ENCODE data around the gene PXMP4.
"Not testable (repeated sequence)": the region's sequence is repeated elsewhere in the genome, so short reads cannot be mapped to it uniquely, and the experiment has no call there.

Gene PXMP4

GRCh38 chr20:33704197-33704924 is 15.7 kb downstream of the PXMP4 start:
- FAIRE-seq (no peak), DNase-seq (ENCODE audit: low spot score) (no peak)

GRCh38 chr20:33703498-33704137 is 16.5 kb downstream of the PXMP4 start:
- no peak for DNase-seq (ENCODE audit: low spot score)
- no peak for FAIRE-seq

GRCh38 chr20:33702861-33703260 is 17.2 kb downstream of the PXMP4 start:
- DNase-seq (ENCODE audit: low spot score) (no peak), FAIRE-seq (no peak)

- DNase-seq (ENCODE audit: low spot score) = no peak
- FAIRE-seq = no peak
Measured at GRCh38 chr20:33701629-33702450, 18.3 kb downstream of the PXMP4 start.

DNA sequence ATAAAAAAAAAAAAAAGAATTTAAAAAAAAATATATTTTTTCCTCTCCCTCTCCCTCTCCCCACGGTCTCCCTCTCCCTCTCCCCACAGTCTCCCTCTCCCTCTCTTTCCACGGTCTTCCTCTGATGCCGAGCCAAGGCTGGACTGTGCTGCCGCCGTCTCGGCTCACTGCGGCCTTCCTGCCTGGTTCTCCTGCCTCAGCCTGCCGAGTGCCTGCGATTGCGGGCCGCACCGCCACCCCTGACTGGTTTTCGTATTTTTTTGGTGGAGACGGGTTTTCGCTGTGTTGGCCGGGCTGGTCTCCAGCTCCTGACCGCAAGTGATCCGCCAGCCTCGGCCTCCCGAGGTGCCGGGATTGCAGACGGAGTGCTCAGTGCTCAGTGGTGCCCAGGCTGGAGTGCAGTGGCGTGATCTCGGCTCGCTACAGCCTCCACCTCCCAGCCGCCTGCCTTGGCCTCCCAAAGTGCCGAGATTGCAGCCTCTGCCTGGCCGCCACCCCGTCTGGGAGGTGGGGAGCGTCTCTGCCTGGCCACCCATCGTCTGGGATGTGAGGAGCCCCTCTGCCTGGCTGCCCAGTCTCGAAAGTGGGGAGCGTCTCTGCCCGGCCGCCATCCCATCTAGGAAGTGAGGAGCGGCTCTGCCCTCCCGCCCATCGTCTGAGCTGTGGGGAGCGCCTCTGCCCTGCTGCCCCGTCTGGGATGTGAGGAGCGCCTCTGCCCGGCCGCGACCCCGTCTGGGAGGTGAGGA is 19.2 kb downstream of the PXMP4 start:
- not testable (repeated sequence) for FAIRE-seq

GRCh38 chr20:33698966-33699365 is 21.1 kb downstream of the PXMP4 start:
- not testable (repeated sequence) for FAIRE-seq; DNase-seq (ENCODE audit: low spot score)

More for the DNA sequence above, 19.2 kb downstream of the PXMP4 start:
- DNase-seq (ENCODE audit: low spot score) = not testable (repeated sequence)

DNA sequence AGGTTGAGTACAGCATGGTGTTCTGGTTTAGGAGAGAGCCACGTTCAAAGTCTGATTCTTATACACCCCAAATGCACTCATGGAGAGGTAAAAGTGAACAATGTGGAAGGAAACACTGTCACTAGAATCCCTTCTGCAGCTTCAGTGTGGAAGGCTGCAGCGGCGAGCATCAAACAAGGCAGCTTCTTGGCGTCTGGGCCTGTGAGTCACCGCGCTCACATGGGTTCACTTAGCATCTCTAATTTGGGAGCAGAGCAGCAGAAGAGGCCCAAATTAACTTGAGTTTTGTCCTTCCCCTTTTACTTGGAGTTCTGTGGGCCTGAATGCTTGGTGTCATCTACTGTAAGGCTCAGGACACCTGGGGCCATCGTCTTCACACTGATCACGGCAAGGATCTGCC is 23.0 kb downstream of the PXMP4 start:
- FAIRE-seq (no peak), DNase-seq (ENCODE audit: low spot score) (no peak)

DNA sequence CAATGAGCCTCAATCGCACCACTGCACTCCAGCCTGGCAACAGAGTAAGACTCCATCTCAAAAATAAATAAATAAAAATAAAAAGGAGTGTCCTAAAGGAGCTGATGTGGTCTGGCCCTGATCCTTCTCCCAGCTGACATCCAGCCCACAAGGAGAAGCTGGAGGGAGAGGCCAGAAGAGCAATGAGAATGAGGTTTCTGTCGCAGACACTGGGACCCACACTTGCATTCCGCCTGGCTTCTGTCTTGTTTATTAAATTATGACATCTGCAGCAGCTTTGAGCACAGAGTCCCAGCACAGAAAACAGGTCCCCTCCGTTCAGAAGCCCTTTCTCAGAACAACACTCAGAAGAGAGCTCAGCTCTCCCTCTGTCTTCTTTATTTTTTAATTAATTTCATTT is 23.7 kb downstream of the PXMP4 start:
- DNase-seq (ENCODE audit: low spot score) (no peak), FAIRE-seq (no peak)

DNA sequence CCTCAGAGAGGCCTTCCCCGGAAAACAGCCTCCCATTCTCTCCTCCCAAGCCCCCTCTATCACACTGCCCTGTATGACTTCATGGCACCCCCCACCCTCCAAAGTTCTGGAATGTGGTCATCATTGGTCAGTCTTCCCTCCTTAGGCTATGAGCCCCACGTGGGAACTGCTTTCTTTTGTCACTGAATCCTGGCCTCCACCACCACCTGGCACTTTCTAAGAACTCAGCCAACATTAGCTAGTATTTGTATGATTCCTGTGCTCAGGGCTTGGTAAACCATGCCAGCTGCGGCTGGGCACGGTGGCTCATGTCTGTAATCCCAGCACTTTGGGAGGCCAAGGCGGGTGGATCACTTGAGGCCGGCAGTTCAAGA is 25.5 kb downstream of the PXMP4 start:
- no peak for FAIRE-seq
- no peak for DNase-seq (ENCODE audit: low spot score)

DNA sequence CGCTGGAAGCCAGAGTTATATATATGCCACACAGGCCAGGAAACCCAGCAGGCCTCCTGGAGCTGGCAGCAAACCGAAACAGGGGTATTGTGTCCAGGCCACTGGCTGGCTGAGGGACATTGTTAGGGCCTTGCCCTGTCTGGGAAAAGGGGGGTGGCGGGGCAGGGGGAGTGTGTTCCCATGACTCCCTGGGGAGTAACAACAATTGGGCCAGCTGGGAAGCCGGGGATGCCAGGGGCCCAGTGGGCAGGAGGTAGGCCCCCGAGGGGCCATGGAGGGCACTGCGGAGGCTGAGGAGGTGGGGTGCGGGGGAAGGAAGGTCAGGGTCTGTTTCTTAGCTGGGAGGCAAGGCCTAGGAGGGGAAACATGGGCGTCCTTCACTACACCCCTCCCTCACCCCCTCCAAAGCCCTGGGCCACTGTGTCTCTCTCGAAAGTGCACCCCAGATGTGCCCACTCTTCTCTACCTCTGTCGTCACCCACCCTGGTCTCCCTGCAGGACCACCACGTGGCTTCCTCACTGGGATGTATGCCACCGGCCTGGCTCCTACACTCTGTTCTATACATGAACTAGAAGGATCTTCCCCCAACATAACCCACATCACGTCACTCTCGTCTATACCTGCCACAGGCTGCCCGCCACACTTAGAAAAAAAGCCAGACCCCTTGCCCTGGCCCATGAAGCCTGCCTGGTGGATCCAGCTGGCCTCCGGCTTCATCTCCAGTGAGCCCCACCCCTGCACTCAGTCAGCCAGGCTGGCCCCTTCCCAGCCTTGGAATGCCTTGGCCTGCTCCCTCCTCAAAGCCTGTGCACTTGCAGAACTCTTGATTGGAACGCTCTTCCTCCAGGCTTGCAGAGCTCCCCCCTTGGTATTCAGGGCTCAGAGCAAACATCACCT is 26.1 kb downstream of the PXMP4 start:
- FAIRE-seq (no peak), DNase-seq (ENCODE audit: low spot score) (no peak)

- DNase-seq (ENCODE audit: low spot score) (no peak), FAIRE-seq (no peak)
Measured at GRCh38 chr20:33693289-33693688, 26.8 kb downstream of the PXMP4 start.

DNA sequence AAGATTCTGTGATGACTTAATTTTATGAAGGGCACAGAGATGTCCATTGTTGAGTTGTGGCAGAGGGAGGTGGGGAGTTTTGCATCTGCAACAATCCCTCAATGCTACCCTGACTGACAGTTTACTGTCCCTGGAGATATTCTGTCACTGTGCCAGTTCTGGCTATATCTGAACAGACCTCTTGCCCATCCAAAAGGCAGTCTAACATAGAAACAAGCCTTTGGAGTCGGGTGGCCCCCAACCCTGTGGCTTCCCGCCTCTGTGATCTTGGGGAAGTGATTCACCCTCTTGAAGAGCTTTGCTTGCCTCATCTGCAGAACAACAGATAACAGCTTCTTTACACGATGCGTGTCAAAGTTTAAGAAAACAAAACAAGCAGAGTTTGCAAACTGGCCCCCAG is 30.1 kb downstream of the PXMP4 start:
- no peak for DNase-seq (ENCODE audit: low spot score)

GRCh38 chr20:33689493-33689892 is 30.6 kb downstream of the PXMP4 start:
- FAIRE-seq = no peak
- DNase-seq (ENCODE audit: low spot score) = no peak

More for the DNA sequence above, 30.1 kb downstream of the PXMP4 start:
- FAIRE-seq = no peak

DNA sequence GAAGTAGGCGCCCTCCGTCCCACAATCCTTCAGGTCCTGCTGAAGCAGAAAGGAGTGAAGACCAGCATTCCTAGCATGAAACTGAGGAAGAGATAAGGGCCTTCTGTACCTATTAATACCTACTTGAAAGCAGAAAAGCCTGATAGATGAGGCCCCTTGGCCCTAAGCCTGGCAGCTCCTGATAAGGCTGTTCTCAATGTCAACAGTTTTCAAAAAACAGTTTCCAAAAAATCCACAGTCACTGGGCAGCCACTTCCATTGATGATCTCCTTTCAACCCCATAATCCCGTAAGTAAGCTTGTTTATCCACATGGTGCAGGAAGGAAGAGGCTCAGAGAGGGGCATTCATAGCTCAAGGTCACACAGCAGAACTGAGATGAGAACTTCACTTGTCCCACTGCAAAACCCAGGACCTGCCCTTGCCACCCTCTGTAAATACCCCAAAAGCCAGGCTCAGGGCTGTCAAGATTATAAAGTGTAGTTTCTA is 31.1 kb downstream of the PXMP4 start:
- FAIRE-seq = no peak

DNA sequence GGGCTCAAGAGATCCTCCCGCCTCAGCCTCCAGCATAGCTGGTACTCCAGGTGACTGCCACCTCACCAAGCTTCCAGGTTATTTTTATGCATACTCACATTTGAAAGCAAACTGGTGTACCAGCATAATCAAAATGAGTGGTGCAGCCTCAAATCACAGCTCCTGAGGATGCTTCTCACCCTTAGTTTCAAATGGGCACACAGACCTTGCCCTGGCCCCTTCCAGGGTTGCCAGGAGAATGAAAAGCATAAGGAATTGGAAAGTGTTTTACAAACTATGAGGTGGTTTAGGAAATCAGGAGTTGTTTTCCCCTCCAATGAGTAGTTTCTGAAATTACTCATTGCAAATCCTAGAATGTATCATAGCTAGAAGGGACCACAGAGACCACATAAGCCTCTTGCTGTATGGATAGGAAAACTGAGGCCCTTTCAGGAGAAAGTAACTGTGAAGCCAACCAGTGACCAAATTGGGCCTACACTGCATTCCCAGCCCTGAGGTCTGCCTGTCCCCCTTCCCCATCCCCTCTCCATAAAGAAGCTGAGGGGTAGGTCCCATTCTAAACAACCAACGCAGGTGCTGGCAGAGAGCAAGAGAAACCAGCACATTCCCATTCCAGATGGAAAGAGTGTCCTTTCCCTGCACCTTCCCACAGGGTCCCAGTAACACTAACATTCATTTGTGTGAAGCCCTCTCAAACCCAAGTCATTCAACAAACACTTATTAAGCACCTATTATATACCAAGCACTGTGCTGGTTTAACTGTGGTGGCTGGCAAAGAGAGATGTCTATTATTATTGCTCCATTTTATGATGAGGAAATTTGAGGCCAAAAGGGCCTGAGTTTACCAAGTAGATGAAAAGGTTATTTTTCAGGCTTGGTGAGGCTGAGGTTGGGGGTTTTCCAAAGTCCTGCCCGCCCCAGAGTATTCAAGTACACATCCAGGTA is 31.8 kb downstream of the PXMP4 start:
- DNase-seq (ENCODE audit: low spot score) (no peak), FAIRE-seq (no peak)

More for the DNA sequence above, 31.1 kb downstream of the PXMP4 start:
- DNase-seq (ENCODE audit: low spot score) = no peak

DNA sequence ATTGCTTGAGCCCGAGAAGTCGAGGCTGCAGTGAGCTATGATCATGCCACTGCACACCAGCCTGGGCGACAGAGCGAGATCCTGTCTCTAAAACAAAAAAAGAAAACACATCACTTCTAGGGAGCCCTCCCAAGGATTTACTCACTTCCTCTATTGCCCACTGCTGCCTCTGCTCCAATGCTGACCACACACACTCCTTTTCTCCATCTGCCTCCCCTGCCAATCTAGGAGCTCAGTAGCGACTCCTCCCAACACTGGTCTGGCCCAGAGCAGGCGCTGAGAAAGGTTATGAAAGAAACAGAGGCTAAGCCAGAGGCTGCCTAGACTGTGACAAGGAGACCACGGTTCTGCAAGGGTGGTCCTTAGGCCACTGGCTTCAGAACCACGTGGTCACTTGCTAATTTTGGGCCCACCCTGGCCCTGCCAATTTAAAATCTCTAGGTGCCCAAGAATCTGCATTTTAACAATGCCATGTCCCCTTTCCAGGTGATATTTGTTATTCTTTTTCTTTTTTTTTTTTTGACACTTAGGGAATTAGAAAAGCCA is 32.7 kb downstream of the PXMP4 start:
- FAIRE-seq (no peak), DNase-seq (ENCODE audit: low spot score) (peak; percentile 42)

- DNase-seq (ENCODE audit: low spot score) = no peak
- FAIRE-seq = no peak
Measured at GRCh38 chr20:33686984-33687366, 33.1 kb downstream of the PXMP4 start.

- DNase-seq (ENCODE audit: low spot score) = peak; percentile 85
Measured at GRCh38 chr20:33686100-33686983, 33.8 kb downstream of the PXMP4 start, which contains the start of gene E2F1. Gene E2F1 (minus strand): TSS chr20:33686385. CDS start chr20:33686264, 121 bp downstream.

More at GRCh38 chr20:33686100-33686983, 33.8 kb downstream of the PXMP4 start, which contains the start of gene E2F1:
- FAIRE-seq = no peak

Data from RCC 7860 (cell line).